ENCODE data around the gene C17orf50. TPM values are rescaled to one million over a fixed set of nuclear protein-coding genes. Genes with fewer than 3 reads are reported as not detected.

Gene C17orf50
- total and polyA plus RNA-seq, 11 donors: 0.19 TPM; not detected in 10

- 95 to 98% (median 96%) methylated on average over 2 of the region's 2 CpGs for WGBS, 4 donors
- peaks cover 0 to 22% (median 11%) of the 10 kb centered on the region in 12 donors for H3K4me1 ChIP-seq
- no peak overlapping the region for H3K4me3 ChIP-seq
- H3K27ac ChIP-seq: no peak overlapping the region
- DNase-seq (no peak), ATAC-seq (no peak)
- no peaks in the 10 kb centered on the region for H3K27me3 ChIP-seq
- intact Hi-C loops (cut with DNase I): no loop called here
- H3K36me3 ChIP-seq: peaks cover 0 to 87% (median 50%) of the 10 kb centered on the region in 9 donors
- no peak for TF ChIP-seq CTCF (IDR thresholded peaks at IDR 0.05)
- no peak for TF ChIP-seq POLR2A (IDR thresholded peaks at IDR 0.05)
- no peaks in the 10 kb centered on the region for H3K9me3 ChIP-seq
Observed at GRCh38 chr17:35723735-35724134, 37.0 kb upstream of the C17orf50 start.

GRCh38 chr17:35725058-35725457, 35.6 kb upstream of the C17orf50 start:
- H3K27ac ChIP-seq: no peak overlapping the region
- 92 to 95% (median 94%) methylated on average over 4 of the region's 4 CpGs for WGBS, 4 donors
- peaks cover 0 to 74% (median 42%) of the 10 kb centered on the region in 9 donors for H3K36me3 ChIP-seq
- peaks cover 0 to 22% (median 11%) of the 10 kb centered on the region in 12 donors for H3K4me1 ChIP-seq
- no peak for DNase-seq
- no peaks in the 10 kb centered on the region for H3K27me3 ChIP-seq
- TF ChIP-seq POLR2A (IDR thresholded peaks at IDR 0.05): no peak
- TF ChIP-seq CTCF (IDR thresholded peaks at IDR 0.05): no peak
- ATAC-seq: no peak
- intact Hi-C loops (cut with DNase I): no loop called here
- no peaks in the 10 kb centered on the region for H3K9me3 ChIP-seq
- H3K4me3 ChIP-seq: no peak overlapping the region

- DNase-seq (no peak), ATAC-seq (no peak)
- peaks cover 0 to 71% (median 40%) of the 10 kb centered on the region in 9 donors for H3K36me3 ChIP-seq
- H3K4me3 ChIP-seq: no peak overlapping the region
- no peaks in the 10 kb centered on the region for H3K27me3 ChIP-seq
- intact Hi-C loops (cut with DNase I): no loop called here
- H3K27ac ChIP-seq: peak overlapping the region in 1 of 12 donors; percentile 48
- TF ChIP-seq CTCF (IDR thresholded peaks at IDR 0.05) (no peak), POLR2A (IDR thresholded peaks at IDR 0.05) (no peak)
- H3K4me1 ChIP-seq: peaks cover 0 to 27% (median 14%) of the 10 kb centered on the region in 12 donors
- no peaks in the 10 kb centered on the region for H3K9me3 ChIP-seq
- WGBS, 4 donors: 71 to 83% (median 78%) methylated on average over 2 of the region's 2 CpGs
Observed at GRCh38 chr17:35725802-35726126, 34.9 kb upstream of the C17orf50 start.

- ATAC-seq (peak in 3 of 4 donors; percentile 23 to 34 (median 26)), DNase-seq (peak in 4 of 5 donors; percentile 60 to 78 (median 70))
- TF ChIP-seq POLR2A (IDR thresholded peaks at IDR 0.05): no peak
- TF ChIP-seq CTCF (IDR thresholded peaks at IDR 0.05): no peak
- Histone ChIP-seq H3K4me1 (peaks cover 0 to 32% (median 19%) of the 10 kb centered on the region in 12 donors), H3K27ac (peak overlapping the region in 4 of 12 donors; percentile 19 to 48 (median 31)), H3K4me3 (no peak overlapping the region), H3K9me3 (no peaks in the 10 kb centered on the region), H3K36me3 (peaks cover 0 to 65% (median 40%) of the 10 kb centered on the region in 9 donors), H3K27me3 (no peaks in the 10 kb centered on the region)
- WGBS, 4 donors: 34 to 41% (median 39%) methylated on average over 6 of the region's 6 CpGs
- intact Hi-C loops (cut with DNase I): no loop called here
Observed at GRCh38 chr17:35726127-35726952, 34.3 kb upstream of the C17orf50 start.
